Skeletal muscle cell (primary cell): ENCODE results near the gene GPC3.
"Not testable (repeated sequence)": the region's sequence is repeated elsewhere in the genome, so short reads cannot be mapped to it uniquely, and the experiment has no call there.

Experiments used
- DNase-seq: peaks from one replicate; pipeline ENCODE4 v3.0.0-alpha.2; 2010; ENCODE audit warnings: low read depth
- H3K4me3 ChIP-seq: 2 replicates; pipeline ENCODE4 v1.5.1; 2011; ENCODE audit warnings: low read depth, mild to moderate bottlenecking, control low read depth, low read length, moderate library complexity

The GPC3 gene

DNA sequence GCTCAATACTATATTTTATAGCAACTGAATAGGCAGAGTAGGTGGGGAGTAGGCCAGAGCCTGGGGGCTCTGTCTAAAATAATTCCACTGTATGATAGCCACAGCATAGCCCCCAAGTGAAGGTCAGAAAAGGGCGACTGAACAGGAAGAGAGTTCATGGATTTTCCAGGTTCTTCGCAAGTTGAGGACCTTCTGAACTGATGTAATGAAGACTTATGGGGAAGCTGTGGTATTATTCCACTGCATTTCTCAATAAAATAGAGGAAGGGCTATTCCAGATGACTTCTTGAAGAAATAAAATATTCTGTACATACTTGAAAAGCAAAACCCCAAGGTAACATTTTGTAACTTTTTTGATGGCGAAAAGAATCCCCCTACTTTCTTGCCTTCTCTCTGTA is 338.7 kb downstream of the GPC3 start:
- no peak for DNase-seq
- H3K4me3 ChIP-seq, result no peak overlapping the region

DNA sequence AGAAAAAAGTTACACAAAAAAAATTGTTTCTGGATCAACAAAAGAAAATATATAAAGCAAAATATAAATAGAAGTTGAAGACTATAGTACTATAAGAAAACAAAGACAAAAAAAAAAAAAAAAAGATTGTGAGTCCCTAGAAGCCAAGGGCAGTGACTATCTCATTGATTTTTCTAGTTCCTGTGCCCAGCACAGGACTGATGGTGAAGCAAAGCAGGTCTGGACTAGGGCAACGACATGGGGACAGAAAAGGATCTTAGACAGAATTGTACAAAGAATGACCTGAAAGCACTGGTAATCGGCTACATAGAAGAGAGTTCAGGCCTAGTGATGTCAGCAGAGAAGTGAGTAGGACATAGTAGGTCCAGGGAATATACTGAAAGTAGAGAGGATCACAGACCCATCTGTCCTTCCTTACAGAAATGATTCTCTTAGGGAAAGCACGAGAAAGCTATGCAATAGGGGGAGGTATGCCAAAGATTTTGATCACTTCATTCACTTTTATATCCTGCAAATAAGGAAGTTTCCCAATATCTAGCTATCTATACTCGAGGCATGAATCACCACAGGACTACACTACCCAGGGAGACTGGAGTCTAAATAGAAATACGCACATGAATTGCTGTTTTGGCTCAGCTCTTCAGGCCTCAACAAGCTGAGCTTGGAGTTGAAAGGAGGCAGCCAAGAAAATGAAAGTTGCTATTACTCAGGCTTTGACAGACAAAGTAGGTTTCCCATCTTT is 339.2 kb downstream of the GPC3 start:
- DNase-seq, result peak; percentile 80
- no peak overlapping the region for H3K4me3 ChIP-seq

DNA sequence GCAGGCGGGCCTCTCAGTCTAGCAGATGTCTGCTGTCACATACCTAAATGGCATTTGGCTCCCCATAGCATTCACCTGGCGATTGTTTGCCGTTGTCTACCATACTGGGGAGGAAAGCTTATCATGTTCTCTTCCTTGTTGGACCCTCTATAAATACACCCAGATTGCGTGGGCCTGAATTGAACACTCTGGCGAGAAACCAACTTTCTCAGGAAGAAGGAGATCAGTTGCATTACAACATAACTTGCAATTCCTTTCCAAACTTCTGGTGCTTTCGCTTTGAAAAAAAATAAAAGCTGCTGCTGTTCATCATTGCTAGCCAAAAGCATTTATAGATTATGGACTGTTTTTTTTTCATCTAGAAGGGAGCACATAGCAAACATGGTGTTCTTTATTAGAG is 340.1 kb downstream of the GPC3 start:
- no peak overlapping the region for H3K4me3 ChIP-seq
- DNase-seq, result no peak

DNA sequence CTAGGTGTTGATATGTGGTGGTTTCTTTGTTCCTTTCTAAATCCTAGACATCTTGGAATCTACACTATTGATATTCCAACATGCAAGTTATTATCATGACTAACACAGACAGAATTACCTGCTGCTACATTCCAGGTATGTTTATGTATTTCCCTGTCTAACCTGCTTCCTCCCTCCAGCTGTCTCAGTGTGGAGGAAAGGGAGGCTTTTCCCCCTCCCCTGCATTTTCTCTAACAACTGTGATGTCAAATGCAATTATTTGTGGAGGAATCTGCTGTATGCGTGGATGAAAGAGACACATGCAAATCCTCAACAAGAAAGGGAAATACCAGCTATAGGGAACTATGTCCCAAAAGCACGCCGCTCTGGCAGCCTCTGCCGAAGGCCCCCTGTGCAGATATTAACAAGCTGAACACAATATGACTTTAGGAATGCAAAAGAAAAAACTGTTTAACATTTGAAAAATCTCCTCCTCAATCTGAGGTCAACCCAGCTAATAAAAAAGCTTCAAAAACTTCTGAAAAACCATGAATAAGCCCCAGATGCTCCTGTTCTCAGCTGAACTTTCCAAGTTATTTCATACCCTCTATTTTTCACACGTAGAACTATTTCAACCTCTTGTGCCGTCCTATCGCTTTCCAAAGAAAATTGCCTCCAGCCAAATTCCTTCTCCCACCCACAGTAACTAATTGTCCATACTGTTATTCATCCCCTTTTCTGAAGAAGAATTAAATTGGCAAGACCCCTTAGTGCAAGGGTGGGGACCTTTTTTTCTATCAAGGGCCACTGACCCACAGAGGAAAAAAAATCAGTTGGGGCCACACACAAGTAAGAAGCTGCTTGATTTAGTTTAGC is 345.0 kb downstream of the GPC3 start:
- DNase-seq, result no peak
- no peak overlapping the region for H3K4me3 ChIP-seq

DNA sequence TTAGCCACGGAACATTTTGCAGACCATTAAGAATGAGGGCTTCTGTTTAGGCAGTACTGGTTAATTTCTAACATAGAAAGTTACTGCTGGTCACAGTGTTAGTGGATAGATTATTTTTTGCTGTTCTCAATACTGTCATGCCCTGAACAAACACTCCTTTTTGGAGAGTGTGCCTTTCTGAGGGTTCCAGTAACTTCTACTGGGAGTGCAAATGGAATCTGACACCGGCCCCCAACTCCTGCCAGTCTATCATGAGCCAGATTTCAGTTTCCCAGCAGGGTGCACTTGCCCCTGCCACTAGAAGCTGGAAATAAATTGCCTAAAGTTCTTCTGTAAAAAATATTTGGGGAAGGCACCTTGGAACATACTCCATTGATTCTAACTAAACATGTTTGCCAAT is 345.7 kb downstream of the GPC3 start:
- no peak overlapping the region for H3K4me3 ChIP-seq

DNA sequence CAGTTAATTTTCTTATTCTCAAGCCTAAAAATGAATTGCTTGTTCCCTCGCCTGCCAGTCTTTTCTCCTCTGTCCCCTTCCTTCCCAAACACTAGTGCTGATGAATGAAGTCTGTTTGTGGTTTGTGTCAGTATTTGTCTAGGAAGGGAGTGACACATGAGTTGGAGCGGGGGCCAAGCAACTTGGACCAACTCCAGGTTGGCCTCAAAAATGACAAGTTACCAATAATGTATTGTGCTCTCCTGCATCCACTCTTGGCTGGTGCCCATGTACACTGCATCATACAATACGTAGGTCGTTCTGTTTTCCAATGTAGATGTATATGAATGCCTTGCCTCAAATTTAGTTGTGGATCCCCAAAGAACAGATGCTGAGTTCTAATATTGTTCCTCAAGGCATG is 347.1 kb downstream of the GPC3 start:
- no peak for DNase-seq
- H3K4me3 ChIP-seq, result no peak overlapping the region

More for the DNA sequence above, 345.7 kb downstream of the GPC3 start:
- DNase-seq, result no peak

DNA sequence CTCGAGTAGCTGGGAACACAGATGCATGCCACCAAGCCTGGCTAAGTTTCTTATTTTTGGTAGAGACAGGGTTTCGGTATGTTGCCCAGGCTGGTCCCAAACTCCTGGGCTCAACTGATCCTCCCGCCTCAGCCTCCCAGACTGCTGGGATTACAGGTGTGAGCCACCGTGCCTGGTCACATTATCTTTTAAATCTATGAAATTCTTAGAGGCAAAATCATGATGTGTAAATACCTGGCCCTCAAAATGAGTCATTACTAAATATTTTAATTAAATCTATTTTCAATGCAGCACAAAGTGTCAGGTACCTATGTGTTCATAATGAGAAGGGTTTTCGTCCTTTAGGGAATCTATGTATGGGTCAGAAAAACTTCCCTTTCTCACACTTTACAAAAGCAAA is 347.6 kb downstream of the GPC3 start:
- H3K4me3 ChIP-seq, result no peak overlapping the region
- DNase-seq, result no peak

DNA sequence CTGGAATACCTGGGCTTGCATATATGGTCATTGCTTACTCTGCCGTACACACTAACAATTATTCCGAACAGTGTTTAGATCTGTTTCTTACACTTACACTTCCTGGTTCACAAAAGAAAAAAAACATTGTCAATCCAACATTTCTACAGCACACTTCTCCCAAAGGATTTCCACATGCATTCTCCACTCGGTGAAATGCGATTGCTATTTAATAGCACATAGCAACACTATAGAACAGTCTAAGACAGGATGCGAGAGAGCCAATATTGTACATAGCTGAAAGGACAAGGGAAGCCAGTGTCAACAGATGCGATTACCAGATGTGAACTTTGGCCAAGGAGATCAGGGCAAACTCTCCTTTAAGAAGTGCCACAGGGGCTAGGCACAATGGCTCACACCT is 349.4 kb downstream of the GPC3 start:
- no peak for DNase-seq
- no peak overlapping the region for H3K4me3 ChIP-seq

DNA sequence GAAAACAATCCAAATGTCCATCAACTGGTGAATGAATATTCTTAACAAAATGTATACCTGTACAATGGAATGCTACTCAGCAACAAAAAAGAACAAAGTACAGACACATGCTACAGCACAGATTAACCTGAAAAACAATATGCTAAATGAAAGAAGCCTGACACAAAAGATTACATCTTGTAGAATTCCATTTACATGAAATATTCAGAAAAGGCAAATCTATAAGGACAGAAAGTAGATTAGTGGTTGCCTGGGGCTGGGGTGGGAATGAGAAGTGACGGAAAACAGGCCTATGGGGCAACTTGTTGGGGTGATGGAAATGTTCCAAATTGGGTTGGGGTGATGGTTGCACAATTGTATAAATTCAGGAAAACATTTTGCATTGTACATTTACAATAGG is 351.0 kb downstream of the GPC3 start:
- no peak overlapping the region for H3K4me3 ChIP-seq
- DNase-seq, result no peak

DNA sequence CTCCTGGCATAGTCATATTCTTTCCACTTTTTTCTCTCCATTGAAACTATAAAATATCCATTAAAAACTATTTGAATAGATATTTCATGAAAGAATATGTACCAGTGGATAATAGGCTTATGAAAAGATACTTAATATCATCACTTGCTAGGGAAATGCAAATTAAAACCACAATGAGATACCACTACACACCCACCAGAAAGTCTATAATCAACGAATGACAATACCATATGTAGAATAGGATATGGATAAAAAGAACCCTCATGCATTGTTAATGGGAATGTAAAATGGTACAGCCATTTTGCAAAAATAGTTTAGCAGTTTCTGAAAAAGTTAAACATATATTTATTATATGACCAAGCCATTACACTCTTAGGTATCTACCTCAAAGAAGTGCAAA is 351.4 kb downstream of the GPC3 start:
- no peak overlapping the region for H3K4me3 ChIP-seq
- DNase-seq, result no peak

DNA sequence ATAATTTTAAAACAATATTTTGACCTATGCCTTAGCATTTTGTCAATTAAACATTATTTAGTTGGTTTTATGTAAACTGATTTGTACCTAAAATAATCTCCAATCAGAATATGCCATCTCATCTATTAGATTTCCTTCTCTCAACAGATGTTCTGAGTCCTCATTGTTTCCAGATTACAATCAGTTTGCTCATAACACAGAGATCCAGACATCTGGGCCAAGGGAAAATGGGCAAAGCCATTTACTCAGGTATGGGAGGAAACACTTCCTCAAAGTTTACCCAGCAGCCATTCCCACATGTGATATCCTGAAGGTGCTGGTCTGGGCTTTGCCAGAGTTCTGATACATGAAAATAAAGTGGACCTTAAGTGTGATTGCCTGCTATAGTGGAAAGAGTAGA is 352.2 kb downstream of the GPC3 start:
- H3K4me3 ChIP-seq, result no peak overlapping the region
- no peak for DNase-seq

DNA sequence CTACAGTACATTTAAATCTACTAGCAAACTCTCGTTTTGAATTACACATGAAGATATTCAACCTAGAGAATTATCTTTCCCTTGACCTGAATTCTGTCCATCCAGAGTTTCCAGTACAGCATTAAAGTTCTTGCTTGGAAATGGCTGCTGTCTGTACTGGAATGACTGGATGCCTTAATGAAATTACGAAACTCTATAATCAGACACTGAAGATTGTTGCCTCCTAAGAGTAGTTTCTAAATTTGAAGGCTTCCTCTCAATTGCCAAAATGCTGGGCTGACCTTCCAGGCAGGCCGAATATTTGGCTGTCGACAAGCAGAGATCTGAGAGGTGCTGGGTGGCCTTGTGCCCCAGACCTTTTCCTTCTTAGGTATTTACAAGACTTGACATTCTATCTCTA is 355.0 kb downstream of the GPC3 start:
- no peak overlapping the region for H3K4me3 ChIP-seq

DNA sequence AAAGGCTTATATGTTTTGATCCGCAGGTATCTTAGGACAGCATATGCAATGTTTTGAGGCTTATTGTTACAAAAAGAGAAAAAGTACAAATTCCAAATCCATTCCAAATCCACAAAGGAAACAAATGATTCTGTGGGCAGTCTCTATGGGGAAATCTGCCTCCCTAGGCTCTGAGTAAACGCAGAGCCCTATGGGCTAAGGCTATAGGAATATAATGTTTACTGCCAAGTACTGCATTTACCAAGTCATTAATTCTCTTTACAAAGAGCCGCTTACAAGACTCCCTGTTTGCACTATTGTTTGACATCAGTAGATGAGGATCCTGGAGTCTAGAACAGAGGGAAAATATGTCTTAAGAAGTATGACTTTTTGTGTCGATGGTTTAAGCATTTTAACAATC is 357.7 kb downstream of the GPC3 start:
- no peak for DNase-seq
- H3K4me3 ChIP-seq, result no peak overlapping the region

More for the DNA sequence above, 355.0 kb downstream of the GPC3 start:
- no peak for DNase-seq

DNA sequence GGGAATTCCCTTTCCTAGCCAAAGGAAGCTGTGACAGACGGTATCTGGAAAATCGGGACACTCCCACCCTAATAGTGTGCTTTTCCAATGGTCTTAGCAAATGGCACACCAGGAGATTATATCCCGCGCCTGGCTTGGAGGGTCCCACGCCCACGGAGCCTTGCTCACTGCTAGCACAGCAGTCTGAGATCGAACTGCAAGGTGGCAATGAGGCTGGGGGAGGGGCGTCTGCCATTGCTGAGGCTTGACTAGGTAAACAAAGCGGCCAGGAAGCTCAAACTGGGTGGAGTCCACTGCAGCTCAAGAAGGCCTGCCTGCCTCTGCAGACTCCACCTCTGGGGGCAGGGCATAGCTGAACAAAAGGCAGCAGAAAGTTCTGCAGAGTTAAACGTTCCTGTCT is 364.0 kb downstream of the GPC3 start:
- not testable (repeated sequence) for H3K4me3 ChIP-seq, DNase-seq

DNA sequence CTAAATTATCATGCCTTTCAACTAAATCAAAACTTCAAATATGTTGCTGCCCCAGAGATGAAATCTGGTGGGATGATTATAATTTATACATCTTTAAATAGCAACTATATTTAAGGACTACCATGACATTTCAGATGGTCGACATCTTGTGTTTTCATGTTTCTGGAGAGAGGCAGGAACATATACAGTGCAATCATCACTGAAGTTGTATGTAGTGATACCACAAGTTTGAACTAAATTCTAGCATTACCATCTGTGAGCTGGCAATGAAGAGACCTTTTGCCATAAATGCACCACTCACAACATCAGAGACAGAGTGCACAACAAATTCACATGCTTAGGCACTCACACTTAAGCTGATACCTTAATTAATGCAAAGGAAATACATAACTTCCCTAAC is 373.7 kb downstream of the GPC3 start:
- no peak overlapping the region for H3K4me3 ChIP-seq
- DNase-seq, result no peak

DNA sequence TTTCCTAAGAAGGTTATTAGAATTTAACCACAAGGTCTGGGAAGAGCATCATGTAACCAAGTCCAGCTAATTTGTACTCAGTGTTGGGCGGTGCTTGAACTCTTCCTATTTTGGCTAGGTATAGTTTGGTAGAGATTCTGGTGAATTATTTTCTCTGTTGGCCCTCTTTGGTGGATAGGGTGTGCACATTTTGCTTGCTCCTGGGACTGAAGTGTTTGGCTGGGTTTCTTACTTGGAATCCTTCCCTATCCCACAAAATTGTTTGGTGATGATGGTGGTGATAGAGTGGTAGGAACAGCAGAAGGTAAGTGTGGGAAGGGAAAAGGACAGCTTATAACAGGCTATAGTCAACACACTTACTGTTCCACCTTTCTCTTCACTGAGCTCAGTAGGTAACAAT is 375.3 kb downstream of the GPC3 start:
- no peak overlapping the region for H3K4me3 ChIP-seq
- DNase-seq, result no peak

DNA sequence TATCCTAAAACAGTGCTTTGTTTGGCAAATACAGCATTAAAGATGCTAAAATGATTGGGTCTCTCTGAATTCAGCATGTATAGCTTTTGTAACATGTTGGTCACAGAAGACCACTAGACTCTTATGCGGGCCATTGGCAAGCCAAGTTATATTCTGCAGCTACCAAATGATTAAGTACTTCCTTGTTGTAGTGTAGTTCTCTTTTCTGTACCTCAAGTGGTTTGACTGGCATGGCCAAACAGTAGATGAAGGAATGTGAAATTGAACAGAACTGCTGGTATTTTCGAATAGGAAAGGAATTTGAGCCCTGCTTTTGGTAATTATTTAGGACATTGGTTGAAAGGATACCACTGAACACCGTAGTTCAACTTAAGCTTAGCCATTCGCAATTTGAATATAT is 376.2 kb downstream of the GPC3 start:
- H3K4me3 ChIP-seq, result no peak overlapping the region
- DNase-seq, result no peak

DNA sequence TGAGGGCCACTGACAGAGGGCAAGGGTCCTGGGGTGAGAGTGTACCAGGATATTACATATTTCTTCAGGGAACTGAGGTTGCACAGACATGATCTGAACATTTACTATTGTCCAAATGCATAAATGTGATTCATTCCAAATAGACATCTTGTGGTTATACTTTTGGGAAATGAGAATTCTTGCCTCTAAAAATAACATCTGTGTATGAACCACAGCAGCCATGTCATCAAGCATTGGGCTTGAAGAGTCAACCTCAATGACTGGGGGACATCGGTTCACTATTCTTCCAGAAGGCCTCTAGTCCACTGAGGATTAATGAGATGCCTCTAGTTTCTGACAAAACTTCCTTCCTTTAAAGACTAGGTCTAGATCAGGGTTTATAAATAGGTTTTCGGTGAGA is 377.0 kb downstream of the GPC3 start:
- DNase-seq, result peak; percentile 56
- H3K4me3 ChIP-seq, result no peak overlapping the region

DNA sequence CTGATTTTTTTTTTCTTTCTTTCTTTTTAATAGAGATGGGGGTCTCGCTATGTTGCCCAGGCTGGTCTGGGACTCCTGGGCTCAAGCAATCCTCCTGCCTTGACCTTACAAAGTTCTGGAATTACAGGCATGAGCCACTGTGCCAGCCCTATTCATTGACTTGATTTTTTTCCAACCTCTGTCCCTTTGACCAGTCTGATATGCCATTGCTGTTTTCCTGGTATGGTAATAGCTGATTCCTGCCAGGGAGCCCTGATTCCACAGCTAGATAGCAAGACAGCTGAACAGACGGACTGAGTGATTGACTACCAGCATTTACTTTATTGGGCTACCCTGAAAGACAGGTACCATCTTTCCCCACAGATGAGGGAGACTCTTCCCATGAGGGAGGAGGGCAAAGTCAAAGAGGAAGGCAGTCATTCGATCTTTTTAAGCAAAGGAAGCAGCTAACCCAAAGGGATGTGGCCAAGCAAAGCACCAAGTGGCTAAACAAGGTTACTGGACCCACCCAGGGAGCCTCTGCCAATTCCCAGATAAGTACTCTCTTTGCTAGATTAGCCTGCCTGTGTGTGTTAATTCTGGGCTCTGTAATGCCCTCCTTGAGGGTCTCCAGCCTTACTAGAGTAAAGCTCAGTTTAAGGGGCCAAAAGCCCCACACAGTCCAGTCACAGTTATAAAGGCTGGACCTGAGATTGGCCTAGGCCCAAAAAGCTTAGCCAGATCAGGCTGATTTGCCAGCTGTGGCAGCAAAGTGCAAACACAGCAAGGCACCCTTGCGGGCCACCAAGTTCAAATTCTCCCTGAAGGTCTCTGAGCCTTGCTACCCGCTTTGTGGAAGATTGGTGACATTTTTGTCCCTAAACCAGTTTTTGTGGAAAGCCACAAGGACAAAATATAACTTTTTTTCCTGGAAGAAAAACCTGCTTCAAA is 377.7 kb downstream of the GPC3 start:
- DNase-seq, result no peak

DNA sequence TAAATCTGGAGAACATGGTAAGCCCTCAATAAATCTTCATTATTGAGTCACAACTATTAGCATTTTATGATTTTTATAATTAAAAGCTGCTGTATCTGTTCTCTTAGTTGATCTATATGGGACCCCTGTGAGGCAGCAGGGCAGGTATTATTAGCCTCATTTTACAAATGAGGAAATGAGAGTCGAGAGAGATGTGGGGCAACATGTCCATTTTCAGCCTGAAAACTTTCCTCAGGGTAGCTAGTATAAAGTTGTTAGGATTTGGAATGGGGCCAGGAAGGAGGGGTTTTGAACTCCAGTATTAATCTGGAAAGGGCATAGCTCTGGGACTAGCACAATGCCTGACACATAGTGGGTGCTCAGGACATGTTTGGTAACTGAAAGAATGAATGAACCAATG is 378.4 kb downstream of the GPC3 start:
- no peak for DNase-seq
- H3K4me3 ChIP-seq, result no peak overlapping the region

More for the DNA sequence above, 377.7 kb downstream of the GPC3 start:
- no peak overlapping the region for H3K4me3 ChIP-seq
